GM19438 (cell line): ENCODE data around the gene SH3GL1.

ENCODE experiments used
- ATAC-seq: cut with Tn5 transposase; IDR thresholded peaks from one replicate; pipeline ENCODE4 v1.9.1; 2021; ENCODE audit warnings: low read depth; ENCODE audit not compliant: unreplicated experiment

SH3GL1 gene

GRCh38 chr19:4366666-4367335, 33.5 kb downstream of the SH3GL1 start:
- no peak for ATAC-seq

GRCh38 chr19:4365791-4366665, 34.3 kb downstream of the SH3GL1 start:
- no peak for ATAC-seq

GRCh38 chr19:4365341-4365740, 35.0 kb downstream of the SH3GL1 start:
- no peak for ATAC-seq

- no peak for ATAC-seq
These were observed 36.6 kb downstream of the SH3GL1 start for GRCh38 chr19:4363571-4364304.

- no peak for ATAC-seq
These were observed 37.4 kb downstream of the SH3GL1 start for GRCh38 chr19:4362831-4363545.

GRCh38 chr19:4362101-4362828, 38.1 kb downstream of the SH3GL1 start:
- ATAC-seq, result no peak

- no peak for ATAC-seq
These were observed 38.9 kb downstream of the SH3GL1 start for GRCh38 chr19:4361152-4362046.

- no peak for ATAC-seq
These were observed 39.7 kb downstream of the SH3GL1 start for GRCh38 chr19:4360641-4361151.

- no peak for ATAC-seq
These were observed 40.2 kb downstream of the SH3GL1 start for GRCh38 chr19:4360081-4360569.

GRCh38 chr19:4359627-4360000, 40.7 kb downstream of the SH3GL1 start:
- ATAC-seq, result no peak

GRCh38 chr19:4358709-4359626, 41.4 kb downstream of the SH3GL1 start:
- no peak for ATAC-seq

GRCh38 chr19:4357921-4358326, 42.4 kb downstream of the SH3GL1 start:
- no peak for ATAC-seq

- no peak for ATAC-seq
These were observed 43.1 kb downstream of the SH3GL1 start for GRCh38 chr19:4357095-4357797.

- no peak for ATAC-seq
These were observed 45.5 kb downstream of the SH3GL1 start for GRCh38 chr19:4354897-4355296.

GRCh38 chr19:4354282-4354681, 46.1 kb downstream of the SH3GL1 start:
- ATAC-seq, result no peak

GRCh38 chr19:4352701-4353121, 47.6 kb downstream of the SH3GL1 start:
- no peak for ATAC-seq

GRCh38 chr19:4350726-4351125, 49.6 kb downstream of the SH3GL1 start:
- ATAC-seq, result no peak
